Memory B cell (primary cell): ENCODE data around the gene STRA6.
"Not testable (repeated sequence)": the region's sequence is repeated elsewhere in the genome, so short reads cannot be mapped to it uniquely, and the experiment has no call there.

ENCODE experiments used
- ATAC-seq: fragments of 150-1000 bp; cut with Tn5 transposase; 2 replicates; pipeline ENCODE4 v1.10.0; 2021; ENCODE audit warnings: low read depth, mild to moderate bottlenecking, moderate library complexity
- DNase-seq, 2 donors: peaks; one replicate each; pipeline ENCODE4 v3.0.0; 2022; ENCODE audit warnings: low spot score in 2 of 2
- H3K27ac Mint-ChIP-seq: one replicate; pipeline ENCODE4 v1.8.0; 2022; ENCODE audit warnings: mild to moderate bottlenecking, moderate library complexity, mixed read lengths
- H3K27me3 Mint-ChIP-seq: one replicate; pipeline ENCODE4 v1.8.0; 2022; ENCODE audit warnings: mixed read lengths
- H3K36me3 Mint-ChIP-seq: one replicate; pipeline ENCODE4 v1.8.0; 2022; ENCODE audit warnings: mild to moderate bottlenecking, mixed read lengths
- H3K4me1 Mint-ChIP-seq: one replicate; pipeline ENCODE4 v1.8.0; 2022; ENCODE audit warnings: mixed read lengths
- H3K4me3 Mint-ChIP-seq: one replicate; pipeline ENCODE4 v1.8.0; 2022; ENCODE audit warnings: mild to moderate bottlenecking, moderate library complexity, mixed read lengths
- H3K9me3 Mint-ChIP-seq: one replicate; pipeline ENCODE4 v1.8.0; 2022; ENCODE audit warnings: mixed read lengths

The STRA6 gene

GRCh38 chr15:74175271-74176191 lies 27.1 kb downstream of the STRA6 start:
- Mint-ChIP-seq H3K9me3 (no peaks in the 10 kb centered on the region), H3K27me3 (peaks cover 15% of the 10 kb centered on the region), H3K4me1 (no peaks in the 10 kb centered on the region), H3K36me3 (no peaks in the 10 kb centered on the region), H3K27ac (no peak overlapping the region), H3K4me3 (no peak overlapping the region)
- DNase-seq (no peak), ATAC-seq (no peak)

GRCh38 chr15:74174958-74175253 lies 27.7 kb downstream of the STRA6 start:
- Mint-ChIP-seq H3K36me3 (no peaks in the 10 kb centered on the region), H3K27me3 (peaks cover 14% of the 10 kb centered on the region), H3K27ac (no peak overlapping the region), H3K9me3 (no peaks in the 10 kb centered on the region), H3K4me1 (no peaks in the 10 kb centered on the region), H3K4me3 (no peak overlapping the region)
- ATAC-seq (no peak), DNase-seq (no peak)

- DNase-seq, result no peak
- no peaks in the 10 kb centered on the region for H3K36me3 Mint-ChIP-seq
- H3K27me3 Mint-ChIP-seq, result peaks cover 14% of the 10 kb centered on the region
- H3K9me3 Mint-ChIP-seq, result no peaks in the 10 kb centered on the region
- no peaks in the 10 kb centered on the region for H3K4me1 Mint-ChIP-seq
- ATAC-seq, result no peak
- H3K27ac Mint-ChIP-seq, result no peak overlapping the region
- H3K4me3 Mint-ChIP-seq, result no peak overlapping the region
Measured at GRCh38 chr15:74174219-74174957, 28.2 kb downstream of the STRA6 start.

GRCh38 chr15:74173380-74174218 lies 29.0 kb downstream of the STRA6 start, which contains the start of gene ISLR:
Gene ISLR, plus strand, starts transcription at chr15:74173710. Its CDS starts 1,149 bp downstream, at chr15:74174859.
- Mint-ChIP-seq H3K9me3 (no peaks in the 10 kb centered on the region), H3K4me1 (no peaks in the 10 kb centered on the region), H3K36me3 (no peaks in the 10 kb centered on the region), H3K27ac (no peak within 1 kb of the TSS), H3K4me3 (no peak within 1 kb of the TSS), H3K27me3 (peaks cover 12% of the 10 kb centered on the region)
- ATAC-seq (no peak), DNase-seq (no peak)

GRCh38 chr15:74172701-74173379 lies 29.7 kb downstream of the STRA6 start:
- ATAC-seq, result no peak
- Mint-ChIP-seq H3K4me1 (no peaks in the 10 kb centered on the region), H3K27me3 (peaks cover 14% of the 10 kb centered on the region), H3K9me3 (no peaks in the 10 kb centered on the region), H3K4me3 (no peak overlapping the region), H3K36me3 (no peaks in the 10 kb centered on the region), H3K27ac (no peak overlapping the region)
- no peak for DNase-seq

GRCh38 chr15:74171965-74172541 lies 30.5 kb downstream of the STRA6 start:
- H3K36me3 Mint-ChIP-seq, result no peaks in the 10 kb centered on the region
- DNase-seq (no peak), ATAC-seq (no peak)
- no peak overlapping the region for H3K4me3 Mint-ChIP-seq
- peaks cover 14% of the 10 kb centered on the region for H3K27me3 Mint-ChIP-seq
- no peaks in the 10 kb centered on the region for H3K9me3 Mint-ChIP-seq
- H3K27ac Mint-ChIP-seq, result no peak overlapping the region
- no peaks in the 10 kb centered on the region for H3K4me1 Mint-ChIP-seq

GRCh38 chr15:74170875-74171578 lies 31.6 kb downstream of the STRA6 start:
- Mint-ChIP-seq H3K27ac (no peak overlapping the region), H3K36me3 (no peaks in the 10 kb centered on the region), H3K4me3 (no peak overlapping the region), H3K4me1 (no peaks in the 10 kb centered on the region), H3K27me3 (peaks cover 12% of the 10 kb centered on the region), H3K9me3 (no peaks in the 10 kb centered on the region)
- DNase-seq, result no peak
- ATAC-seq, result no peak

GRCh38 chr15:74170071-74170844 lies 32.3 kb downstream of the STRA6 start:
- Mint-ChIP-seq H3K4me1 (no peaks in the 10 kb centered on the region), H3K27me3 (peaks cover 12% of the 10 kb centered on the region), H3K4me3 (no peak overlapping the region), H3K27ac (no peak overlapping the region), H3K9me3 (no peaks in the 10 kb centered on the region), H3K36me3 (no peaks in the 10 kb centered on the region)
- DNase-seq, result no peak
- no peak for ATAC-seq

GRCh38 chr15:74168711-74169126 lies 33.9 kb downstream of the STRA6 start:
- Mint-ChIP-seq H3K27ac (no peak overlapping the region), H3K4me1 (no peaks in the 10 kb centered on the region), H3K4me3 (no peak overlapping the region), H3K9me3 (peaks cover 2% of the 10 kb centered on the region), H3K36me3 (peaks cover 2% of the 10 kb centered on the region), H3K27me3 (peaks cover 17% of the 10 kb centered on the region)
- no peak for DNase-seq
- no peak for ATAC-seq

GRCh38 chr15:74167891-74168331 lies 34.7 kb downstream of the STRA6 start:
- H3K36me3 Mint-ChIP-seq, result peaks cover 2% of the 10 kb centered on the region
- H3K9me3 Mint-ChIP-seq, result peaks cover 2% of the 10 kb centered on the region
- no peaks in the 10 kb centered on the region for H3K4me1 Mint-ChIP-seq
- H3K4me3 Mint-ChIP-seq, result no peak overlapping the region
- H3K27me3 Mint-ChIP-seq, result peaks cover 16% of the 10 kb centered on the region
- H3K27ac Mint-ChIP-seq, result no peak overlapping the region
- DNase-seq (no peak), ATAC-seq (no peak)

- peaks cover 18% of the 10 kb centered on the region for H3K27me3 Mint-ChIP-seq
- peaks cover 2% of the 10 kb centered on the region for H3K9me3 Mint-ChIP-seq
- no peak overlapping the region for H3K27ac Mint-ChIP-seq
- H3K4me1 Mint-ChIP-seq, result no peaks in the 10 kb centered on the region
- DNase-seq (no peak), ATAC-seq (no peak)
- H3K4me3 Mint-ChIP-seq, result no peak overlapping the region
- H3K36me3 Mint-ChIP-seq, result peaks cover 2% of the 10 kb centered on the region
Measured at GRCh38 chr15:74165461-74165860, 37.1 kb downstream of the STRA6 start.

GRCh38 chr15:74162195-74162536 lies 40.4 kb downstream of the STRA6 start:
- peaks cover 13% of the 10 kb centered on the region for H3K27me3 Mint-ChIP-seq
- H3K4me3 Mint-ChIP-seq, H3K4me1 Mint-ChIP-seq, H3K36me3 Mint-ChIP-seq, H3K9me3 Mint-ChIP-seq, DNase-seq, ATAC-seq, H3K27ac Mint-ChIP-seq: not testable (repeated sequence)
